ENCODE data around the gene CCL25.

Gene CCL25

GRCh38 chr19:8109890-8110662 lies 57.5 kb downstream of the CCL25 start:
- DNase-seq (ENCODE audit: low read depth in 2 of 2): no peak

DNA sequence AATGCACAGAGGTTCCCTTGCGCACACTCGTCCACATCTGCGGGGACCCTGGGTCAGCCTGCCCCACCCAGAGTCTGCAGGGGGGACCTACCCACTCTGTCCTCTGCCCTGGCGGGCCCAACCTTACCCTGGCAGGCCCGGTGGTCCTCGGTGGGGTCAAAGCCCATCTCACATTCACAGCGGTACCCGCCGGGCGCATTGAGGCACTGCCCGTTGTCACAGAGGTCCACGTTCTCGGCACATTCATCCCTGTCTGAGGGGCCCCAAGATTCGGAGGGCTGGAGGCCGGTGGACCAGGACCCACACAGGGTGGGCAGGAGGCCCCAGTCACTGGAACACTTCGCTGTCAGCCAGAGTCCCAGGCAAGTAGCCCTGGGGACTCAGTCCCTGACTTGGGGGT lies 58.4 kb downstream of the CCL25 start:
- no peak for DNase-seq (ENCODE audit: low read depth in 2 of 2)

DNA sequence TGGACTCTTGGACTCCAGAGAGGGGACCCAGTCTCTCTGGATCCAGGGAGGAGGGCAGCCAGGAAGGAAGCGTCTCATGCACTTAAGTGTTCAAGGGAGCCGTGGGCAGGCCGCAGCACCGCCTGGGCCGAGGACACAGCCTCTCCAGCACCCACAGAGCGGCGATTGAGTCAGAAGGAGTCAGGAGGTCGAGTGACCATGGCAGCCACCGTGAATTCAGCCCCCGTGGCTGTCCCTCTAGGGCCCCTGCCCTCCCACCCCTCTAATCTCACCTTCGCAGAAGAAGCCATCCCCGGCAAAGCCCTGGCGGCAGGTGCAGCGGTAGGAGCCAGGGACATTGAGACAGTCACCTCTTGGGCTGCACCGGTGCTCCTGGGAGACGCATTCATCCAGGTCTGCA lies 58.8 kb downstream of the CCL25 start:
- DNase-seq (ENCODE audit: low read depth in 2 of 2): no peak

Measured in stimulated activated CD8-positive, alpha-beta memory T cell treated with anti-CD3 and anti-CD28 coated beads, Interleukin-7, amount 100 ng/mL, for 4 hours (primary cell).